ENCODE data around the gene WNK1.
"Not testable (repeated sequence)": the region's sequence is repeated elsewhere in the genome, so short reads cannot be mapped to it uniquely, and the experiment has no call there.

DNA sequence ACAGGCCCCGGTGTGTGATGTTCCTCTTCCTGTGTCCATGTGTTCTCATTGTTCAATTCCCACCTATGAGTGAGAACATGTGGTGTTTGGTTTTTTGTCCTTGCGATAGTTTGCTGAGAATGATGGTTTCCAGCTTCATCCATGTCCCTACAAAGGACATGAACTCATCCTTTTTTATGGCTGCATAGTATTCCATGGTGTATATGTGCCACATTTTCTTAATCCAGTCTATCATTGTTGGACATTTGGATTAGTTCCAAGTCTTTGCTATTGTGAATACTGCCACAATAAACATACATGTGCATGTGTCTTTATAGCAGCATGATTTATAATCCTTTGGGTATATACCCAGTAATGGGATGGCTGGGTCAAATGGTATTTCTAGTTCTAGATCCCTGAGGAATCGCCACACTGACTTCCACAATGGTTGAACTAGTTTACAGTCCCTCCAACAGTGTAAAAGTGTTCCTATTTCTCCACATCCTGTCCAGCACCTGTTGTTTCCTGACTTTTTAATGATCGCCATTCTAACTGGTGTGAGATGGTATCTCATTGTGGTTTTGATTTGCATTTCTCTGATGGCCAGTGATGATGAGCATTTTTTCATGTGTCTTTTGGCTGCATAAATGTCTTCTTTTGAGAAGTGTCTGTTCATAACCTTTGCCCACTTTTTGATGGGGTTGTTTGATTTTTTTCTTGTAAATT lies 97.5 kb downstream of the WNK1 start:
- TF ChIP-seq, protein P1, sequence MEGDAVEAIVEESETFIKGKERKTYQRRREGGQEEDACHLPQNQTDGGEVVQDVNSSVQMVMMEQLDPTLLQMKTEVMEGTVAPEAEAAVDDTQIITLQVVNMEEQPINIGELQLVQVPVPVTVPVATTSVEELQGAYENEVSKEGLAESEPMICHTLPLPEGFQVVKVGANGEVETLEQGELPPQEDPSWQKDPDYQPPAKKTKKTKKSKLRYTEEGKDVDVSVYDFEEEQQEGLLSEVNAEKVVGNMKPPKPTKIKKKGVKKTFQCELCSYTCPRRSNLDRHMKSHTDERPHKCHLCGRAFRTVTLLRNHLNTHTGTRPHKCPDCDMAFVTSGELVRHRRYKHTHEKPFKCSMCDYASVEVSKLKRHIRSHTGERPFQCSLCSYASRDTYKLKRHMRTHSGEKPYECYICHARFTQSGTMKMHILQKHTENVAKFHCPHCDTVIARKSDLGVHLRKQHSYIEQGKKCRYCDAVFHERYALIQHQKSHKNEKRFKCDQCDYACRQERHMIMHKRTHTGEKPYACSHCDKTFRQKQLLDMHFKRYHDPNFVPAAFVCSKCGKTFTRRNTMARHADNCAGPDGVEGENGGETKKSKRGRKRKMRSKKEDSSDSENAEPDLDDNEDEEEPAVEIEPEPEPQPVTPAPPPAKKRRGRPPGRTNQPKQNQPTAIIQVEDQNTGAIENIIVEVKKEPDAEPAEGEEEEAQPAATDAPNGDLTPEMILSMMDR (tag by site-specific recombination; IDR thresholded peaks at IDR 0.05) = not testable (repeated sequence)
- not testable (repeated sequence) for TF ChIP-seq ZNF843 (tag by site-specific recombination; IDR thresholded peaks at IDR 0.05); YY1 (tag by site-specific recombination; IDR thresholded peaks at IDR 0.05); ZNF221 (tag by site-specific recombination; IDR thresholded peaks at IDR 0.05; ENCODE audit: borderline replicate concordance); ZNF776 (tag by site-specific recombination; IDR thresholded peaks at IDR 0.05; ENCODE audit: borderline replicate concordance); ZNF138 (tag by site-specific recombination; IDR thresholded peaks at IDR 0.05; ENCODE audit: borderline replicate concordance)
- TF ChIP-seq, protein P2, sequence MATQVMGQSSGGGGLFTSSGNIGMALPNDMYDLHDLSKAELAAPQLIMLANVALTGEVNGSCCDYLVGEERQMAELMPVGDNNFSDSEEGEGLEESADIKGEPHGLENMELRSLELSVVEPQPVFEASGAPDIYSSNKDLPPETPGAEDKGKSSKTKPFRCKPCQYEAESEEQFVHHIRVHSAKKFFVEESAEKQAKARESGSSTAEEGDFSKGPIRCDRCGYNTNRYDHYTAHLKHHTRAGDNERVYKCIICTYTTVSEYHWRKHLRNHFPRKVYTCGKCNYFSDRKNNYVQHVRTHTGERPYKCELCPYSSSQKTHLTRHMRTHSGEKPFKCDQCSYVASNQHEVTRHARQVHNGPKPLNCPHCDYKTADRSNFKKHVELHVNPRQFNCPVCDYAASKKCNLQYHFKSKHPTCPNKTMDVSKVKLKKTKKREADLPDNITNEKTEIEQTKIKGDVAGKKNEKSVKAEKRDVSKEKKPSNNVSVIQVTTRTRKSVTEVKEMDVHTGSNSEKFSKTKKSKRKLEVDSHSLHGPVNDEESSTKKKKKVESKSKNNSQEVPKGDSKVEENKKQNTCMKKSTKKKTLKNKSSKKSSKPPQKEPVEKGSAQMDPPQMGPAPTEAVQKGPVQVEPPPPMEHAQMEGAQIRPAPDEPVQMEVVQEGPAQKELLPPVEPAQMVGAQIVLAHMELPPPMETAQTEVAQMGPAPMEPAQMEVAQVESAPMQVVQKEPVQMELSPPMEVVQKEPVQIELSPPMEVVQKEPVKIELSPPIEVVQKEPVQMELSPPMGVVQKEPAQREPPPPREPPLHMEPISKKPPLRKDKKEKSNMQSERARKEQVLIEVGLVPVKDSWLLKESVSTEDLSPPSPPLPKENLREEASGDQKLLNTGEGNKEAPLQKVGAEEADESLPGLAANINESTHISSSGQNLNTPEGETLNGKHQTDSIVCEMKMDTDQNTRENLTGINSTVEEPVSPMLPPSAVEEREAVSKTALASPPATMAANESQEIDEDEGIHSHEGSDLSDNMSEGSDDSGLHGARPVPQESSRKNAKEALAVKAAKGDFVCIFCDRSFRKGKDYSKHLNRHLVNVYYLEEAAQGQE (tag by site-specific recombination; IDR thresholded peaks at IDR 0.05) = not testable (repeated sequence)

All from HEK293 (cell line).